SK-N-SH treated with all-trans-retinoic acid at 6 μM for 48 hours (cell line): ENCODE measurements around the gene CEP192.

Source experiments
- ATAC-seq: fragments of 200-7000 bp; cut with Tn5 transposase; 3 replicates; pipeline ENCODE4 v1.9.1; 2020; ENCODE audit warnings: mild to moderate bottlenecking, moderate library complexity
- ARNTL ChIP-seq: fragments of 450-650 bp; formaldehyde crosslinking; IDR thresholded peaks from 2 replicates; pipeline ENCODE4 v1.5.0; 2020; ENCODE audit warnings: low read depth, mild to moderate bottlenecking, moderate library complexity, borderline replicate concordance
- BACH2 ChIP-seq: fragments of 250-450 bp; sonication (Bioruptor Pico); IDR thresholded peaks from 2 replicates; pipeline ENCODE4 v1.9.0; 2021; ENCODE audit warnings: mild to moderate bottlenecking, borderline replicate concordance
- CREB5 ChIP-seq: fragments of 250-450 bp; sonication (Bioruptor Pico); IDR thresholded peaks from 2 replicates; pipeline ENCODE4 v1.5.1; 2020; ENCODE audit warnings: low read depth, mild to moderate bottlenecking, moderate library complexity
- CSRNP3 ChIP-seq: fragments of 250-450 bp; sonication (Bioruptor Pico); IDR thresholded peaks from 2 replicates; pipeline ENCODE4 v1.5.1; 2021; ENCODE audit warnings: mild to moderate bottlenecking, moderate library complexity
- ESRRG ChIP-seq: fragments of 250-450 bp; sonication (Bioruptor Pico); IDR thresholded peaks from 2 replicates; pipeline ENCODE4 v1.6.1; 2021; ENCODE audit warnings: mild to moderate bottlenecking
- GLIS3 ChIP-seq: fragments of 250-450 bp; sonication (Bioruptor Pico); IDR thresholded peaks from 2 replicates; pipeline ENCODE4 v1.5.0; 2020; ENCODE audit warnings: mild to moderate bottlenecking, moderate library complexity
- ISL1 ChIP-seq: fragments of 250-450 bp; sonication (Bioruptor Pico); IDR thresholded peaks from 2 replicates; pipeline ENCODE4 v2.1.2; 2022; ENCODE audit warnings: mild to moderate bottlenecking, moderate library complexity
- OSR1 ChIP-seq: fragments of 250-450 bp; sonication (Bioruptor Pico); IDR thresholded peaks from 2 replicates; pipeline ENCODE4 v1.8.0; 2022; ENCODE audit warnings: moderate library complexity, mild to moderate bottlenecking, inconsistent platforms
- PATZ1 ChIP-seq: fragments of 250-450 bp; sonication (Bioruptor Pico); IDR thresholded peaks from 2 replicates; pipeline ENCODE4 v1.8.0; 2020; ENCODE audit warnings: mild to moderate bottlenecking, moderate library complexity, borderline replicate concordance
- PPARA ChIP-seq: fragments of 250-450 bp; sonication (Bioruptor Pico); IDR thresholded peaks from 2 replicates; pipeline ENCODE4 v1.5.0; 2020; ENCODE audit warnings: mild to moderate bottlenecking, borderline replicate concordance
- RARB ChIP-seq: fragments of 250-450 bp; sonication (Bioruptor Pico); IDR thresholded peaks from 2 replicates; pipeline ENCODE4 v1.8.0; 2021; ENCODE audit warnings: mild to moderate bottlenecking, moderate library complexity
- SNAI2 ChIP-seq: fragments of 250-450 bp; sonication (Bioruptor Pico); IDR thresholded peaks from 2 replicates; pipeline ENCODE4 v1.5.0; 2020; ENCODE audit warnings: mild to moderate bottlenecking, moderate library complexity
- TCF4 ChIP-seq: fragments of 250-450 bp; sonication (Bioruptor Pico); IDR thresholded peaks from 2 replicates; pipeline ENCODE4 v1.8.0; 2021; ENCODE audit warnings: mild to moderate bottlenecking, moderate library complexity, borderline replicate concordance
- TOX ChIP-seq: fragments of 250-450 bp; sonication (Bioruptor Pico); IDR thresholded peaks from 2 replicates; pipeline ENCODE4 v1.8.0; 2021; ENCODE audit warnings: mild to moderate bottlenecking, moderate library complexity, borderline replicate concordance
- TSHZ2 ChIP-seq: fragments of 250-450 bp; sonication (Bioruptor Pico); IDR thresholded peaks from 2 replicates; pipeline ENCODE4 v1.5.0; 2020; ENCODE audit warnings: mild to moderate bottlenecking, moderate library complexity
- ZC3H10 ChIP-seq: fragments of 250-450 bp; sonication (Bioruptor Pico); IDR thresholded peaks from 2 replicates; pipeline ENCODE4 v1.5.1; 2021; ENCODE audit warnings: mild to moderate bottlenecking, moderate library complexity
- ZFP3 ChIP-seq: fragments of 250-450 bp; sonication (Bioruptor Pico); IDR thresholded peaks from 2 replicates; pipeline ENCODE4 v1.5.0; 2020; ENCODE audit warnings: mild to moderate bottlenecking, moderate library complexity
- ZFP30 ChIP-seq: fragments of 450-650 bp; formaldehyde crosslinking; IDR thresholded peaks from 2 replicates; pipeline ENCODE4 v1.5.0; 2022; ENCODE audit warnings: mild to moderate bottlenecking, moderate library complexity
- ZNF8 ChIP-seq: fragments of 450-650 bp; formaldehyde crosslinking; IDR thresholded peaks from 2 replicates; pipeline ENCODE4 v1.5.0; 2020; ENCODE audit warnings: mild to moderate bottlenecking, moderate library complexity

CEP192 gene

GRCh38 chr18:13014232-13014631 lies 23.1 kb downstream of the CEP192 start (continued):
- TF ChIP-seq CSRNP3 (CRISPR knock-in tag) (no peak), ESRRG (no peak), PPARA (no peak), TSHZ2 (CRISPR knock-in tag) (no peak)
- TF ChIP-seq, all 23 proteins: peak for 0

- no peak for ATAC-seq
- TF ChIP-seq ZNF8 (no peak), TCF4 (CRISPR knock-in tag) (no peak), GLIS3 (no peak), TOX (CRISPR knock-in tag) (no peak)
Observed at GRCh38 chr18:13014818-13015217, 23.7 kb downstream of the CEP192 start.

- no peak for ATAC-seq
- TF ChIP-seq ARNTL (CRISPR knock-in tag) (no peak), SNAI2 (CRISPR knock-in tag) (no peak), ZC3H10 (CRISPR knock-in tag) (no peak), PATZ1 (CRISPR knock-in tag) (no peak), TSHZ2 (CRISPR knock-in tag) (no peak), RARB (no peak), ZFP3 (CRISPR knock-in tag) (no peak), TOX (CRISPR knock-in tag) (no peak), ISL1 (CRISPR knock-in tag) (no peak), BACH2 (no peak), OSR1 (CRISPR knock-in tag) (no peak), ESRRG (no peak)
Observed at GRCh38 chr18:13017247-13017875, 26.2 kb downstream of the CEP192 start.

GRCh38 chr18:13018374-13018773 lies 27.2 kb downstream of the CEP192 start:
- no peak for ATAC-seq
- TF ChIP-seq CREB5 = no peak
- no peak for TF ChIP-seq RARB
- TF ChIP-seq PATZ1 (CRISPR knock-in tag) = no peak
- TF ChIP-seq ZFP30 (CRISPR knock-in tag) = no peak
- TF ChIP-seq TSHZ2 (CRISPR knock-in tag) = no peak
- no peak for TF ChIP-seq ISL1 (CRISPR knock-in tag)
- no peak for TF ChIP-seq BACH2
- no peak for TF ChIP-seq TCF4 (CRISPR knock-in tag)
